H1 (cell line): ENCODE measurements around the gene CMTM1. TPM values are rescaled to one million over a fixed set of nuclear protein-coding genes. Genes with fewer than 3 reads are reported as not detected.

Experiments
- BCL11A ChIP-seq, 2 experiments: IDR thresholded peaks; one replicate each; pipeline ENCODE4 v1.6.1; 2011; ENCODE audit warnings: low read depth in 2 of 2, low read length in 2 of 2, mild to moderate bottlenecking in 2 of 2
- CHD7 ChIP-seq: fragments of 300-600 bp; sonication (generic); IDR thresholded peaks from 2 replicates; pipeline ENCODE4 v1.7.1; 2012; ENCODE audit warnings: low read length, moderate library complexity, mild to moderate bottlenecking, inconsistent platforms; ENCODE audit not compliant: insufficient replicate concordance
- HDAC2 ChIP-seq, 2 experiments: fragments of 300-600 bp in 1 of 2; sonication (generic) in 1 of 2; IDR thresholded peaks; 2 replicates each; pipeline ENCODE4 v1.6.1; 2011 to 2012; ENCODE audit warnings: low read depth in 2 of 2, low read length in 2 of 2, mild to moderate bottlenecking in 2 of 2, moderate library complexity in 2 of 2, borderline replicate concordance in 1 of 2, inconsistent platforms in 1 of 2
- JUND ChIP-seq: IDR thresholded peaks from 2 replicates; pipeline ENCODE4 v1.6.1; 2011; ENCODE audit warnings: mild to moderate bottlenecking, improper control_type of control experiment, low read length
- KDM5A ChIP-seq: fragments of 200-600 bp; IDR thresholded peaks from 2 replicates; pipeline ENCODE4 v1.7.1; 2012; ENCODE audit warnings: mild to moderate bottlenecking, low read length, inconsistent platforms, mixed read lengths
- RNF2 ChIP-seq: fragments of 200-900, 300-1000 bp; sonication (generic); IDR thresholded peaks from 2 replicates; pipeline ENCODE4 v1.7.1; 2016; ENCODE audit warnings: borderline replicate concordance, low read depth, mild to moderate bottlenecking, antibody characterized with exemption, low read length; ENCODE audit not compliant: poor library complexity, severe bottlenecking; ENCODE audit errors: missing control alignments
- SIN3A ChIP-seq, 2 experiments: IDR thresholded peaks in 1 of 2; conservative IDR thresholded peaks in 1 of 2; 2 replicates each; pipeline ENCODE4 v1.6.1; 2011 to 2012; ENCODE audit warnings: low read length in 2 of 2, improper control_type of control experiment in 1 of 2, low read depth in 1 of 2, mild to moderate bottlenecking in 1 of 2
- TCF12 ChIP-seq: IDR thresholded peaks from 2 replicates; pipeline ENCODE4 v1.6.1; 2011; ENCODE audit warnings: low read depth, mild to moderate bottlenecking, low read length
- polyA plus RNA-seq, 7 experiments: library from polyadenylated mRNA; depleted of rRNA in 3 of 7; stranded (reverse) in 5 of 7; unstranded in 2 of 7; fragments of >200 nt in 5 of 7; fragments of 200-250 nt in 2 of 7; gene quantifications; 1 replicate in 5 of 7; 2 replicates in 1 of 7; 4 replicates in 1 of 7; pipeline versions ENCODE4 v1.2.1 to v1.2.3, GENCODE V29; 2011 to 2013; ENCODE audit warnings: missing spikeins in 2 of 7, mixed read lengths in 2 of 7
- total RNA-seq: library from RNA; stranded (reverse); fragmentation: NEBNext Ultra II Directional; extraction: Animal tissue kit (Norgen Biotek cat#: 25700); gene quantifications from 2 replicates; pipeline ENCODE4 v1.2.1, GENCODE V29; 2021

The CMTM1 gene
- total and polyA plus RNA-seq, 2 of the 8 experiments (the other 6 are each of a cell fraction or from before 2014, with no cell fraction given), result 1.2 to 2.0 TPM

- TF ChIP-seq SIN3A (conservative IDR thresholded peaks at IDR 0.05 in 1 of 2, IDR thresholded peaks at IDR 0.05 in 1 of 2; ENCODE audit: low read depth in 1 of 2, low read length in 2 of 2) (no peak), HDAC2 (IDR thresholded peaks at IDR 0.05; ENCODE audit: borderline replicate concordance in 1 of 2, low read depth in 2 of 2, low read length in 2 of 2) (no peak), RNF2 (no peak), TCF12 (no peak), JUND (no peak), CHD7 (no peak), BCL11A (IDR thresholded peaks at IDR 0.05; ENCODE audit: low read depth in 2 of 2, low read length in 2 of 2) (no peak), KDM5A (no peak)
These were observed 48.0 kb downstream of the CMTM1 start (continued) for GRCh38 chr16:66614161-66614802.
